SJSA1 (cell line): ENCODE measurements around the gene C20orf204. TPM values are rescaled to one million over a fixed set of nuclear protein-coding genes. Genes with fewer than 3 reads are reported as not detected.
"Not testable (repeated sequence)": the region's sequence is repeated elsewhere in the genome, so short reads cannot be mapped to it uniquely, and the experiment has no call there.

Experiments used
- DNase-seq, 2 experiments: peaks; one replicate each; pipeline ENCODE4 v3.0.0-alpha.2; 2015 to 2020; ENCODE audit warnings: low spot score in 2 of 2, low read depth in 1 of 2
- H3K27ac ChIP-seq: fragments of 250-450 bp; sonication (Bioruptor Pico); 2 replicates; pipeline ENCODE4 v1.5.1; 2020; ENCODE audit warnings: mild to moderate bottlenecking, moderate library complexity
- H3K27me3 ChIP-seq: fragments of 250-450 bp; sonication (Bioruptor Pico); replicated peaks from 2 replicates; pipeline ENCODE4 v1.5.1; 2020; ENCODE audit warnings: mild to moderate bottlenecking, moderate library complexity
- H3K36me3 ChIP-seq: fragments of 250-450 bp; sonication (Bioruptor Pico); 2 replicates; pipeline ENCODE4 v1.5.1; 2020; ENCODE audit warnings: mild to moderate bottlenecking
- H3K4me1 ChIP-seq: fragments of 250-450 bp; sonication (Bioruptor Pico); replicated peaks from 2 replicates; pipeline ENCODE4 v1.6.1; 2021; ENCODE audit warnings: mild to moderate bottlenecking
- H3K4me3 ChIP-seq: fragments of 250-450 bp; sonication (Bioruptor Pico); 2 replicates; pipeline ENCODE4 v1.5.1; 2020; ENCODE audit warnings: mild to moderate bottlenecking
- H3K9me3 ChIP-seq: fragments of 250-450 bp; sonication (Bioruptor Pico); replicated peaks from 2 replicates; pipeline ENCODE4 v1.5.1; 2020; ENCODE audit warnings: mild to moderate bottlenecking
- total RNA-seq: library from RNA; depleted of rRNA; stranded (reverse); fragments of >200 nt; shearing (Covaris generic); gene quantifications from 2 replicates; pipeline ENCODE4 v1.2.3, GENCODE V29; 2014; rRNA removed

The C20orf204 gene
- total RNA-seq, 1 experiment from 2014 or later: 0.24 TPM

- no peaks in the 10 kb centered on the region; the same call in 1 of the 2 replicates for H3K36me3 ChIP-seq
- H3K27ac ChIP-seq: no peak overlapping the region
- H3K4me3 ChIP-seq: no peak overlapping the region
- H3K9me3 ChIP-seq: peaks cover 6% of the 10 kb centered on the region
- H3K27me3 ChIP-seq: peaks cover 44% of the 10 kb centered on the region
- H3K4me1 ChIP-seq: peaks cover 15% of the 10 kb centered on the region
- DNase-seq: no peak
These were observed 50.8 kb downstream of the C20orf204 start for GRCh38 chr20:64086801-64087200.

DNA sequence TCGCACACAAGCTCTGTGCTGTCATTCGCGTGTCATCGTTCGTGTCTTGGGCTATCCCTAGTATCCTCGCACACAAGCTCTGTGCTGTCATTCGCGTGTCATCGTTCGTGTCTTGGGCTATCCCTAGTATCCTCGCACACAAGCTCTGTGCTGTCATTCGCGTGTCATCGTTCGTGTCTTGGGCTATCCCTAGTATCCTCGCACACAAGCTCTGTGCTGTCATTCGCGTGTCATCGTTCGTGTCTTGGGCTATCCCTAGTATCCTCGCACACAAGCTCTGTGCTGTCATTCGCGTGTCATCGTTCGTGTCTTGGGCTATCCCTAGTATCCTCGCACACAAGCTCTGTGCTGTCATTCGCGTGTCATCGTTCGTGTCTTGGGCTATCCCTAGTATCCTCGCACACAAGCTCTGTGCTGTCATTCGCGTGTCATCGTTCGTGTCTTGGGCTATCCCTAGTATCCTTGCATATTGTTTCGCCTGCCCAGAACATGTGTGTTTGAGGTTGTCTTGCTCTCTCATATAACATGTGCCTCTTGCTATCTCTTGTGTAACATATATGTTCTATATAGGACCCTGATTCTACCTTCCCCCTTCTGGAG, 51.3 kb downstream of the C20orf204 start:
- H3K9me3 ChIP-seq, H3K36me3 ChIP-seq, DNase-seq, H3K4me3 ChIP-seq, H3K27ac ChIP-seq: not testable (repeated sequence)
- Histone ChIP-seq H3K4me1 (peaks cover 15% of the 10 kb centered on the region), H3K27me3 (peaks cover 44% of the 10 kb centered on the region)

DNA sequence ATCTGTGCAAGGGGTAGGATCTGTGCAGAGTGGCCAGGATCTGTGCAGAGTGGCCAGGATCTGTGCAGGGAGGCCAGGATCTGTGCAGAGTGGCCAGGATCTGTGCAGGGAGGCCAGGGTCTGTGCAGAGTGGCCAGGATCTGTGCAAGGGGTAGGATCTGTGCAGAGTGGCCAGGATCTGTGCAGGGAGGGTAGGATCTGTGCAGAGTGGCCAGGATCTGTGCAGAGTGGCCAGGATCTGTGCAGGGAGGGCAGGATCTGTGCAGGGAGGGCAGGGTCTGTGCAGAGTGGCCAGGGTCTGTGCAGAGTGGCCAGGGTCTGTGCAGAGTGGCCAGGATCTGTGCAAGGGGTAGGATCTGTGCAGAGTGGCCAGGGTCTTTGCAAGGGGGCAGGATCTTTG, 52.6 kb downstream of the C20orf204 start:
- not testable (repeated sequence) for H3K9me3 ChIP-seq, H3K27ac ChIP-seq, DNase-seq, H3K36me3 ChIP-seq, H3K4me3 ChIP-seq, H3K4me1 ChIP-seq
- H3K27me3 ChIP-seq: peaks cover 36% of the 10 kb centered on the region

Other genes starting within 250 kb of the C20orf204 start
- gene ZBTB46, start 204.9 kb upstream of the C20orf204 start, total RNA-seq: 2.4 and 3.8 TPM in 2 replicates
- gene ABHD16B, start 174.7 kb upstream of the C20orf204 start, total RNA-seq: not detected in 2 replicates
- 76.4 and 101 TPM in 2 replicates for gene TPD52L2, start 170.9 kb upstream of the C20orf204 start, total RNA-seq
- gene DNAJC5, start 141.1 kb upstream of the C20orf204 start, total RNA-seq: 48.5 and 60.0 TPM in 2 replicates
- gene UCKL1, start 79.8 kb upstream of the C20orf204 start, total RNA-seq: 10.3 and 22.7 TPM in 2 replicates
- gene ZNF512B, start 66.3 kb upstream of the C20orf204 start, total RNA-seq: 10.9 and 14.3 TPM in 2 replicates
- gene SAMD10, start 56.5 kb upstream of the C20orf204 start, total RNA-seq: 0.41 and 0.47 TPM in 2 replicates
- 72.1 and 76.6 TPM in 2 replicates for gene PRPF6, start 55.0 kb upstream of the C20orf204 start, total RNA-seq
- 61.7 and 70.0 TPM in 2 replicates for gene SOX18, start 13.5 kb downstream of the C20orf204 start, total RNA-seq
- gene TCEA2, start 27.0 kb downstream of the C20orf204 start, total RNA-seq: 120 and 139 TPM in 2 replicates
- 18.5 and 21.3 TPM in 2 replicates for gene RGS19, start 43.3 kb downstream of the C20orf204 start, total RNA-seq
- 0.09 and 0.16 TPM in 2 replicates for gene OPRL1, start 43.9 kb downstream of the C20orf204 start, total RNA-seq
- 0.24 and 6.6 TPM in 2 replicates for gene LKAAEAR1, start 48.2 kb downstream of the C20orf204 start, total RNA-seq
- not detected in 2 replicates for gene NPBWR2, start 71.4 kb downstream of the C20orf204 start, total RNA-seq
- gene MYT1, start 128.3 kb downstream of the C20orf204 start, total RNA-seq: not detected in 2 replicates
- gene PCMTD2, start 219.6 kb downstream of the C20orf204 start, total RNA-seq: 6.0 and 12.4 TPM in 2 replicates